HCT116 (cell line): Measurements from ENCODE around the gene ASCL2. TPM values are rescaled to one million over a fixed set of nuclear protein-coding genes. Genes with fewer than 3 reads are reported as not detected.

Experiments used
- ATAC-seq: fragments of 200-7000 bp; cut with Tn5 transposase; 2 replicates; pipeline ENCODE4 v1.9.1; 2020; ENCODE audit warnings: mild to moderate bottlenecking, moderate library complexity
- BruUV-seq: library from RNA; stranded (reverse); fragments of 400-500 nt; replicated peaks from 2 replicates; lab custom pipeline; 2021; lab: Mats Ljungman, UMichigan
- CTCF ChIA-PET: fragments of 300-600 bp; sonication (Branson Sonifier 250); formaldehyde crosslinking; loops from one replicate; lab custom pipeline; 2021; ENCODE audit warnings: antibody characterized with exemption; lab: Charles Lee
- POLR2A ChIA-PET: fragments of 300-600, 350-600 bp; sonication (Branson Sonifier 250); formaldehyde crosslinking; loops from one replicate; lab custom pipeline; 2021; ENCODE audit warnings: antibody characterized with exemption; lab: Charles Lee
- RAD21 ChIA-PET, 2 experiments: fragments of 300-600 bp; sonication (Branson Sonifier 250); formaldehyde crosslinking; loops; one replicate each; lab custom pipeline; 2023; ENCODE audit warnings: low total read pairs in 2 of 2; ENCODE audit not compliant: uncharacterized antibody in 2 of 2, unreplicated experiment in 2 of 2, low non-redundant PET in 1 of 2; lab: Charles Lee
- DNase-seq: peaks from one replicate; pipeline ENCODE4 v3.0.0-alpha.2; 2010; ENCODE audit warnings: low read depth, low spot score
- H2AFZ ChIP-seq: fragments of 200-600 bp; shearing (Covaris generic), sonication (generic); 2 replicates; pipeline ENCODE4 v1.6.1; 2017; ENCODE audit warnings: low read depth, mixed run types, mixed read lengths, antibody characterized with exemption, low read length; ENCODE audit not compliant: poor library complexity, severe bottlenecking
- H3K27ac ChIP-seq: 2 replicates; pipeline ENCODE4 v1.5.1; 2012; ENCODE audit warnings: low read depth, low read length
- H3K27me3 ChIP-seq: fragments of 200-600 bp; sonication (generic); 2 replicates; pipeline ENCODE4 v1.6.1; 2016; ENCODE audit warnings: mixed run types, low read length, mixed read lengths; ENCODE audit not compliant: insufficient read depth
- H3K36me3 ChIP-seq, 2 experiments: fragments of 200-500 bp in 1 of 2; fragments of 200-600 bp in 1 of 2; sonication (Bioruptor generic) in 1 of 2; sonication (generic) in 1 of 2; 2 replicates each; pipeline versions ENCODE4 v1.5.1 to v1.6.1; 2014 to 2016; ENCODE audit warnings: low read length in 2 of 2, inconsistent platforms in 1 of 2, mixed read lengths in 1 of 2, mixed run types in 1 of 2; ENCODE audit not compliant: insufficient read depth in 2 of 2, control insufficient read depth in 1 of 2
- H3K4me1 ChIP-seq, 2 experiments: fragments of 200-600 bp in 1 of 2; sonication (generic) in 1 of 2; 2 replicates each; pipeline versions ENCODE4 v1.5.1 to v1.6.1; 2012 to 2017; ENCODE audit warnings: low read length in 2 of 2, inconsistent platforms in 1 of 2, mild to moderate bottlenecking in 1 of 2, mixed read lengths in 1 of 2, mixed run types in 1 of 2, moderate library complexity in 1 of 2; ENCODE audit not compliant: insufficient read depth in 2 of 2, control insufficient read depth in 1 of 2
- H3K4me2 ChIP-seq: fragments of 200-600 bp; sonication (generic); 2 replicates; pipeline ENCODE4 v1.6.1; 2017; ENCODE audit warnings: mixed run types, low read length, mixed read lengths
- H3K4me3 ChIP-seq, 2 experiments: fragments of 200-600 bp in 1 of 2; sonication (generic) in 1 of 2; replicated peaks in 1 of 2; 2 replicates each; pipeline ENCODE4 v1.5.1; 2011 to 2016; ENCODE audit warnings: low read length in 2 of 2, control low read depth in 1 of 2, low read depth in 1 of 2, mild to moderate bottlenecking in 1 of 2, mixed read lengths in 1 of 2, mixed run types in 1 of 2
- H3K79me2 ChIP-seq: fragments of 200-600 bp; sonication (generic); 2 replicates; pipeline ENCODE4 v1.6.1; 2017; ENCODE audit warnings: mild to moderate bottlenecking, mixed run types, low read length, moderate library complexity, mixed read lengths; ENCODE audit not compliant: insufficient read depth
- H3K9ac ChIP-seq: fragments of 200-600 bp; sonication (generic); 2 replicates; pipeline ENCODE4 v1.6.1; 2016; ENCODE audit warnings: low read length, mixed read lengths
- H3K9me2 ChIP-seq: fragments of 200-600 bp; sonication (generic), shearing (Covaris generic); 2 replicates; pipeline ENCODE4 v1.6.1; 2017; ENCODE audit warnings: mixed run types, mild to moderate bottlenecking, moderate library complexity; ENCODE audit not compliant: insufficient read depth
- H3K9me3 ChIP-seq, 2 experiments: fragments of 200-500 bp in 1 of 2; fragments of 200-600 bp in 1 of 2; sonication (Bioruptor generic) in 1 of 2; sonication (generic) in 1 of 2; 2 replicates each; pipeline ENCODE4 v1.6.1; 2014 to 2017; ENCODE audit warnings: low read length in 2 of 2, mixed read lengths in 2 of 2, inconsistent platforms in 1 of 2, low read depth in 1 of 2, mild to moderate bottlenecking in 1 of 2, mixed run types in 1 of 2, moderate library complexity in 1 of 2; ENCODE audit not compliant: control insufficient read depth in 1 of 2, insufficient read depth in 1 of 2
- H4K20me1 ChIP-seq: fragments of 200-600 bp; sonication (generic), shearing (Covaris generic); 2 replicates; pipeline ENCODE4 v1.6.1; 2017; ENCODE audit warnings: mixed run types, mild to moderate bottlenecking, moderate library complexity; ENCODE audit not compliant: insufficient read depth
- CEBPB ChIP-seq: IDR thresholded peaks from 2 replicates; pipeline ENCODE4 v1.6.1; 2012; ENCODE audit warnings: low read depth
- EGR1 ChIP-seq: IDR thresholded peaks from 2 replicates; pipeline ENCODE4 v1.6.1; 2012; ENCODE audit warnings: low read depth
- JUND ChIP-seq: IDR thresholded peaks from 2 replicates; pipeline ENCODE4 v1.6.1; 2012
- POLR2AphosphoS5 ChIP-seq: IDR thresholded peaks from 2 replicates; pipeline ENCODE4 v1.6.1; 2011; ENCODE audit warnings: mild to moderate bottlenecking, low read depth, low read length, moderate library complexity
- YY1 ChIP-seq: IDR thresholded peaks from 2 replicates; pipeline ENCODE4 v1.6.1; 2011; ENCODE audit warnings: low read length, low read depth, moderate library complexity, mild to moderate bottlenecking; ENCODE audit not compliant: insufficient replicate concordance; ENCODE audit errors: extremely low read depth
- ZNF274 ChIP-seq: fragments of 200-500 bp; sonication (Bioruptor generic); IDR thresholded peaks from 2 replicates; pipeline ENCODE4 v1.6.1; 2014; ENCODE audit warnings: mild to moderate bottlenecking, low read depth, low read length, inconsistent platforms
- intact Hi-C: fragments of 100-400 bp; cut with micrococcal nuclease; formaldehyde crosslinking; loops from 2 replicates; pipeline ENCODE4 v1.10.0; 2022
- total RNA-seq: library from RNA; stranded (reverse); gene quantifications from one replicate; pipeline ENCODE4 v1.2.1, GENCODE V29; 2021; ENCODE audit not compliant: unreplicated experiment
- TF ChIP-seq, protein P1 (sequence below), 3 experiments: fragments of 200-600 bp in 1 of 3; sonication (generic) in 1 of 3; IDR thresholded peaks in 2 of 3; conservative IDR thresholded peaks in 1 of 3; 2 replicates each; pipeline ENCODE4 v1.5.1; 2012 to 2017; ENCODE audit warnings: low read depth in 2 of 3, low read length in 2 of 3, antibody characterized with exemption in 1 of 3, borderline replicate concordance in 1 of 3, control low read depth in 1 of 3, mild to moderate bottlenecking in 1 of 3, mixed read lengths in 1 of 3, mixed run types in 1 of 3, moderate library complexity in 1 of 3; ENCODE audit not compliant: insufficient read depth in 1 of 3

ASCL2 gene
- total RNA-seq, 1 experiment from 2014 or later, result not detected

DNA sequence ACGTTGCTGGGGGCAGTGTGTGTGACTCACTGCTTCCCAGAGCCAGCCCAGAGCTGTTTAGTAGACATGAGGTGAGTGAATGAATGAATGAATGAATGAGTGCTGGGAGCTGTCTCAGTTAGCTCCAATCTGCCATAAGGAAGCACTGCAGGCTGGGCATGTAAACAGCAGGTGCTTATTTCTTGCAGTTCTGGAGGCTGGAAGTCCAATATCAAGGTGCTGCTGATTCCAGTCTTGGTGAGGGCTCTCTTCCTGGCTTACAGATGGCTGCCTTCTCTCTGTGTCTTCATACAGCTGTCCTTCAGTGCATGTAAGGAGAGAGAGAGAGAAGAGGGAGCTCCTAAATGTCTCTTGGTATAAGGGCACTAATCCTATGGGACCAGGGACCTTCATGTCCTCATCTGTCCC lies 27.2 kb upstream of the ASCL2 start:
- Histone ChIP-seq H3K79me2 (no peaks in the 10 kb centered on the region), H3K9me2 (no peaks in the 10 kb centered on the region), H3K4me2 (no peak overlapping the region), H4K20me1 (no peaks in the 10 kb centered on the region), H2AFZ (no peak overlapping the region), H3K4me1 (no peaks in the 10 kb centered on the region), H3K9ac (no peak overlapping the region), H3K36me3 (no peaks in the 10 kb centered on the region), H3K27ac (no peak overlapping the region), H3K27me3 (no peaks in the 10 kb centered on the region), H3K4me3 (no peak overlapping the region), H3K9me3 (no peaks in the 10 kb centered on the region)
- intact Hi-C loops, result no loop called here
- TF ChIP-seq, protein P1, sequence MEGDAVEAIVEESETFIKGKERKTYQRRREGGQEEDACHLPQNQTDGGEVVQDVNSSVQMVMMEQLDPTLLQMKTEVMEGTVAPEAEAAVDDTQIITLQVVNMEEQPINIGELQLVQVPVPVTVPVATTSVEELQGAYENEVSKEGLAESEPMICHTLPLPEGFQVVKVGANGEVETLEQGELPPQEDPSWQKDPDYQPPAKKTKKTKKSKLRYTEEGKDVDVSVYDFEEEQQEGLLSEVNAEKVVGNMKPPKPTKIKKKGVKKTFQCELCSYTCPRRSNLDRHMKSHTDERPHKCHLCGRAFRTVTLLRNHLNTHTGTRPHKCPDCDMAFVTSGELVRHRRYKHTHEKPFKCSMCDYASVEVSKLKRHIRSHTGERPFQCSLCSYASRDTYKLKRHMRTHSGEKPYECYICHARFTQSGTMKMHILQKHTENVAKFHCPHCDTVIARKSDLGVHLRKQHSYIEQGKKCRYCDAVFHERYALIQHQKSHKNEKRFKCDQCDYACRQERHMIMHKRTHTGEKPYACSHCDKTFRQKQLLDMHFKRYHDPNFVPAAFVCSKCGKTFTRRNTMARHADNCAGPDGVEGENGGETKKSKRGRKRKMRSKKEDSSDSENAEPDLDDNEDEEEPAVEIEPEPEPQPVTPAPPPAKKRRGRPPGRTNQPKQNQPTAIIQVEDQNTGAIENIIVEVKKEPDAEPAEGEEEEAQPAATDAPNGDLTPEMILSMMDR (IDR thresholded peaks at IDR 0.05 in 2 of 3, conservative IDR thresholded peaks at IDR 0.05 in 1 of 3; ENCODE audit: borderline replicate concordance in 1 of 3, insufficient read depth in 1 of 3, low read depth in 2 of 3, low read length in 2 of 3), result no peak
- TF ChIP-seq JUND (no peak), EGR1 (no peak)
- ChIA-PET RAD21 (no interaction called here), POLR2A (no interaction called here), CTCF (interaction anchor here (1.2 to 1.5 kb wide), 3 partner anchors 98 to 123 kb away, joined by 3 to 5 read pairs (median 4); no protein-coding TSS in a partner anchor)
- no TSS peak for BruUV-seq
- no peak for DNase-seq
- no peak for ATAC-seq

DNA sequence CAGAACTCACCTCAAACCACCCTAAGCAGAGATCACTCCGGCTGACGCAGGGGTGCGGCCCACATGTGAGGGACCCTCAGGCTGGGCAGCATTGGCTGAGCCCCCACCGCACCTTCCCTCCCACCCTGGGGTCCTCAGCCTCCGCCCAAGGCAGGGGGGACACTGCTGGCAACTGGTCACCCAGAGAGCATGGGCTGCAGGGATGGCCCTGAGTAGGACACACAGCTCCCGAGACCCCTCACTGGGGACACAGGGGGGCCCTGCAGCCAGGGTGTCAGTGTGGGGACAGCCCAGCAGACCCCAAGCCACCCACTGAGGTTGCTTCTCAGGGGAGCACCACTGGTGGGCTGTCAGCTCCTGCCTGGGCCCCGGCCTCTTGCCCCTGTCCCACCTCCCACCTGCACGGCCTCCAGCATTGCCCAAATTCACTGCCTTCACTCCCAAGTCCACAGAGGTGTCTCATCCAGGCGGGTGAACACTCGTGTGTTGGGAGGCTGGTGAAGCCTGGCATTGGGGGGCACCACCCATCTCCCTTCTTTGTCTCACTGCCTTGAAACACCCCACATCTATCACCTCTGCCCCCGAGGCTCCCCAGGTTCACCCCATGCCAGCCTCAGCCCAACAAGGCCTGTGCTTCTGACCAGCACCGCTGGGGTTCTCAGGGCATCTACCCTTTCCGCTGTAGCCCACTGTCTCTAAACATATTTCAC lies 26.7 kb upstream of the ASCL2 start:
- no peaks in the 10 kb centered on the region for H3K27me3 ChIP-seq
- ATAC-seq (no peak), DNase-seq (no peak)
- CTCF ChIA-PET, result interaction anchor here (1.2 to 1.4 kb wide), 2 partner anchors 99 to 124 kb away, joined by 4 to 5 read pairs; no protein-coding TSS in a partner anchor
- no peaks in the 10 kb centered on the region for H3K9me2 ChIP-seq
- no TSS peak for BruUV-seq
- H3K9ac ChIP-seq, result no peak overlapping the region
- no peaks in the 10 kb centered on the region for H3K36me3 ChIP-seq
- no peaks in the 10 kb centered on the region for H3K79me2 ChIP-seq
- RAD21 ChIA-PET, result no interaction called here
- no peaks in the 10 kb centered on the region for H4K20me1 ChIP-seq
- no peak overlapping the region for H3K4me3 ChIP-seq
- TF ChIP-seq YY1 (no peak), POLR2AphosphoS5 (no peak), CEBPB (no peak), ZNF274 (no peak)
- H3K27ac ChIP-seq, result no peak overlapping the region
- intact Hi-C loops, result no loop called here
- H3K9me3 ChIP-seq, result no peaks in the 10 kb centered on the region
- H2AFZ ChIP-seq, result no peak overlapping the region
- H3K4me1 ChIP-seq, result no peaks in the 10 kb centered on the region
- POLR2A ChIA-PET, result no interaction called here
- no peak overlapping the region for H3K4me2 ChIP-seq
